Activated CD8-positive, alpha-beta T cell treated with anti-CD3 and anti-CD28 coated beads, Interleukin-2, amount 10 ng/mL, durations not matched to agents 7 days and 5 days (primary cell): ENCODE measurements around the gene PLPP4. TPM values are rescaled to one million over a fixed set of nuclear protein-coding genes. Genes with fewer than 3 reads are reported as not detected.
A peak's percentile ranks its signal among the peaks of the same experiment; 100 is the strongest.

ENCODE experiments used
- ATAC-seq: fragments of 150-1000 bp; cut with Tn5 transposase; one replicate; pipeline ENCODE4 v1.10.0; 2021; ENCODE audit warnings: moderate library complexity
- CTCF ChIA-PET: fragments of 350-600 bp; sonication (Branson Sonifier 250); formaldehyde crosslinking; loops from one replicate; lab custom pipeline; 2021; ENCODE audit warnings: antibody characterized with exemption; lab: Charles Lee
- POLR2A ChIA-PET: fragments of 350-600 bp; sonication (Branson Sonifier 250); formaldehyde crosslinking; loops from one replicate; lab custom pipeline; 2021; ENCODE audit warnings: antibody characterized with exemption; lab: Charles Lee
- DNase-seq: peaks from one replicate; pipeline ENCODE4 v3.0.0-alpha.2; 2020
- H3K27ac Mint-ChIP-seq: one replicate; pipeline ENCODE4 v1.8.0; 2021; ENCODE audit warnings: mild to moderate bottlenecking, mixed read lengths
- H3K27me3 Mint-ChIP-seq: one replicate; pipeline ENCODE4 v1.8.0; 2021; ENCODE audit warnings: low read depth, mixed read lengths
- H3K36me3 Mint-ChIP-seq: one replicate; pipeline ENCODE4 v1.8.0; 2021; ENCODE audit warnings: low read depth, mixed read lengths
- H3K4me1 Mint-ChIP-seq: one replicate; pipeline ENCODE4 v1.8.0; 2021; ENCODE audit warnings: low read depth, mixed read lengths
- H3K4me3 Mint-ChIP-seq: one replicate; pipeline ENCODE4 v1.8.0; 2021; ENCODE audit warnings: mild to moderate bottlenecking, mixed read lengths
- H3K9me3 Mint-ChIP-seq: one replicate; pipeline ENCODE4 v1.8.0; 2022; ENCODE audit warnings: mixed read lengths; ENCODE audit not compliant: insufficient read depth
- total RNA-seq, 2 experiments: library from RNA; stranded (reverse); gene quantifications; one replicate each; pipeline ENCODE4 v1.2.3, GENCODE V29; 2021

Gene PLPP4
- total RNA-seq, 2 experiments from 2014 or later, result not detected

GRCh38 chr10:120431251-120431651 is 25.8 kb upstream of the PLPP4 start:
- ATAC-seq, result peak; percentile 57
- CTCF ChIA-PET, result no interaction called here
- Mint-ChIP-seq H3K4me3 (peak overlapping the region; percentile 24), H3K36me3 (no peaks in the 10 kb centered on the region), H3K27me3 (peaks cover 18% of the 10 kb centered on the region), H3K9me3 (no peaks in the 10 kb centered on the region), H3K27ac (peak overlapping the region; percentile 43), H3K4me1 (peaks cover 20% of the 10 kb centered on the region)
- DNase-seq, result no peak
- POLR2A ChIA-PET, result no interaction called here

GRCh38 chr10:120432209-120432608 is 24.8 kb upstream of the PLPP4 start:
- Mint-ChIP-seq H3K9me3 (no peaks in the 10 kb centered on the region), H3K27ac (no peak overlapping the region), H3K4me1 (peaks cover 20% of the 10 kb centered on the region), H3K27me3 (peaks cover 18% of the 10 kb centered on the region), H3K36me3 (no peaks in the 10 kb centered on the region), H3K4me3 (no peak overlapping the region)
- POLR2A ChIA-PET, result no interaction called here
- CTCF ChIA-PET, result no interaction called here
- ATAC-seq, result no peak
- no peak for DNase-seq

GRCh38 chr10:120433141-120433540 is 23.9 kb upstream of the PLPP4 start:
- CTCF ChIA-PET, result no interaction called here
- peaks cover 18% of the 10 kb centered on the region for H3K27me3 Mint-ChIP-seq
- POLR2A ChIA-PET, result no interaction called here
- no peak overlapping the region for H3K4me3 Mint-ChIP-seq
- no peak for ATAC-seq
- no peak overlapping the region for H3K27ac Mint-ChIP-seq
- no peaks in the 10 kb centered on the region for H3K36me3 Mint-ChIP-seq
- peaks cover 20% of the 10 kb centered on the region for H3K4me1 Mint-ChIP-seq
- no peaks in the 10 kb centered on the region for H3K9me3 Mint-ChIP-seq
- no peak for DNase-seq

- Mint-ChIP-seq H3K27ac (no peak overlapping the region), H3K9me3 (no peaks in the 10 kb centered on the region), H3K4me3 (no peak overlapping the region), H3K36me3 (no peaks in the 10 kb centered on the region), H3K27me3 (peaks cover 5% of the 10 kb centered on the region), H3K4me1 (peaks cover 6% of the 10 kb centered on the region)
- POLR2A ChIA-PET, result no interaction called here
- DNase-seq (no peak), ATAC-seq (no peak)
- CTCF ChIA-PET, result no interaction called here
Observed at GRCh38 chr10:120436439-120437112, 20.5 kb upstream of the PLPP4 start.

- Mint-ChIP-seq H3K9me3 (no peaks in the 10 kb centered on the region), H3K27me3 (peaks cover 1% of the 10 kb centered on the region), H3K4me3 (no peak overlapping the region), H3K27ac (no peak overlapping the region), H3K4me1 (no peaks in the 10 kb centered on the region), H3K36me3 (no peaks in the 10 kb centered on the region)
- ATAC-seq (no peak), DNase-seq (no peak)
- POLR2A ChIA-PET, result no interaction called here
- CTCF ChIA-PET, result interaction anchor here (0.6 kb wide), 1 partner anchor 339 kb away, joined by 3 read pairs; no protein-coding TSS in a partner anchor
Observed at GRCh38 chr10:120437541-120437940, 19.5 kb upstream of the PLPP4 start.

- ChIA-PET CTCF (no interaction called here), POLR2A (no interaction called here)
- ATAC-seq (no peak), DNase-seq (no peak)
- Mint-ChIP-seq H3K27ac (no peak overlapping the region), H3K36me3 (no peaks in the 10 kb centered on the region), H3K4me3 (no peak overlapping the region), H3K9me3 (no peaks in the 10 kb centered on the region), H3K27me3 (peaks cover 25% of the 10 kb centered on the region), H3K4me1 (peaks cover 3% of the 10 kb centered on the region)
Observed at GRCh38 chr10:120451968-120452367, 5.1 kb upstream of the PLPP4 start.

GRCh38 chr10:120453319-120453718 is 3.7 kb upstream of the PLPP4 start:
- no peak for ATAC-seq
- peaks cover 3% of the 10 kb centered on the region for H3K4me1 Mint-ChIP-seq
- POLR2A ChIA-PET, result no interaction called here
- H3K27me3 Mint-ChIP-seq, result peaks cover 31% of the 10 kb centered on the region
- DNase-seq, result no peak
- CTCF ChIA-PET, result no interaction called here
- no peaks in the 10 kb centered on the region for H3K36me3 Mint-ChIP-seq
- no peak overlapping the region for H3K27ac Mint-ChIP-seq
- no peaks in the 10 kb centered on the region for H3K9me3 Mint-ChIP-seq
- no peak overlapping the region for H3K4me3 Mint-ChIP-seq

- H3K27ac Mint-ChIP-seq, result no peak overlapping the region
- no peaks in the 10 kb centered on the region for H3K36me3 Mint-ChIP-seq
- no peaks in the 10 kb centered on the region for H3K9me3 Mint-ChIP-seq
- peaks cover 34% of the 10 kb centered on the region for H3K27me3 Mint-ChIP-seq
- H3K4me1 Mint-ChIP-seq, result peaks cover 3% of the 10 kb centered on the region
- DNase-seq, result no peak
- no peak for ATAC-seq
- POLR2A ChIA-PET, result no interaction called here
- CTCF ChIA-PET, result no interaction called here
- no peak overlapping the region for H3K4me3 Mint-ChIP-seq
Observed at GRCh38 chr10:120453886-120454285, 3.1 kb upstream of the PLPP4 start.

GRCh38 chr10:120455004-120455403 is 2.0 kb upstream of the PLPP4 start:
- ATAC-seq (no peak), DNase-seq (no peak)
- H3K9me3 Mint-ChIP-seq, result no peaks in the 10 kb centered on the region
- H3K27me3 Mint-ChIP-seq, result peaks cover 38% of the 10 kb centered on the region
- H3K36me3 Mint-ChIP-seq, result no peaks in the 10 kb centered on the region
- ChIA-PET POLR2A (no interaction called here), CTCF (no interaction called here)
- H3K4me3 Mint-ChIP-seq, result no peak overlapping the region
- H3K4me1 Mint-ChIP-seq, result peaks cover 3% of the 10 kb centered on the region
- H3K27ac Mint-ChIP-seq, result no peak overlapping the region

GRCh38 chr10:120455606-120456005 is 1.4 kb upstream of the PLPP4 start:
- peaks cover 3% of the 10 kb centered on the region for H3K4me1 Mint-ChIP-seq
- POLR2A ChIA-PET, result no interaction called here
- peaks cover 38% of the 10 kb centered on the region for H3K27me3 Mint-ChIP-seq
- no peaks in the 10 kb centered on the region for H3K36me3 Mint-ChIP-seq
- CTCF ChIA-PET, result no interaction called here
- ATAC-seq (no peak), DNase-seq (no peak)
- no peak overlapping the region for H3K4me3 Mint-ChIP-seq
- no peaks in the 10 kb centered on the region for H3K9me3 Mint-ChIP-seq
- no peak overlapping the region for H3K27ac Mint-ChIP-seq

GRCh38 chr10:120456143-120456625 is 843 bp upstream of the PLPP4 start:
- DNase-seq (no peak), ATAC-seq (no peak)
- H3K9me3 Mint-ChIP-seq, result no peaks in the 10 kb centered on the region
- H3K27ac Mint-ChIP-seq, result no peak overlapping the region
- POLR2A ChIA-PET, result no interaction called here
- H3K4me3 Mint-ChIP-seq, result peak overlapping the region; percentile 55
- CTCF ChIA-PET, result no interaction called here
- H3K4me1 Mint-ChIP-seq, result peaks cover 3% of the 10 kb centered on the region
- H3K27me3 Mint-ChIP-seq, result peaks cover 38% of the 10 kb centered on the region
- H3K36me3 Mint-ChIP-seq, result no peaks in the 10 kb centered on the region

- POLR2A ChIA-PET, result no interaction called here
Observed at GRCh38 chr10:120457431-120458172, 575 bp downstream of the PLPP4 start.

More at GRCh38 chr10:120457431-120458172, 575 bp downstream of the PLPP4 start:
- no peak overlapping the region for H3K4me3 Mint-ChIP-seq
- H3K4me1 Mint-ChIP-seq, result peaks cover 3% of the 10 kb centered on the region
- no peaks in the 10 kb centered on the region for H3K9me3 Mint-ChIP-seq
- CTCF ChIA-PET, result interaction anchor here (1.0 kb wide), 1 partner anchor 61 kb away, joined by 3 read pairs; no protein-coding TSS in a partner anchor
- ATAC-seq, result no peak
- DNase-seq, result no peak
- H3K36me3 Mint-ChIP-seq, result no peaks in the 10 kb centered on the region
- no peak overlapping the region for H3K27ac Mint-ChIP-seq
- H3K27me3 Mint-ChIP-seq, result peaks cover 38% of the 10 kb centered on the region
